AG09319 (cell line): ENCODE results near the gene RIPPLY3.

Source experiments
- DNase-seq: peaks from one replicate; pipeline ENCODE4 v3.0.0-alpha.2; 2010; ENCODE audit warnings: low read depth; ENCODE audit errors: extremely low read depth
- CTCF ChIP-seq: IDR thresholded peaks from 2 replicates; pipeline ENCODE4 v1.5.1; 2011; ENCODE audit warnings: low read depth, mild to moderate bottlenecking, inconsistent platforms, low read length, moderate library complexity

Gene RIPPLY3

GRCh38 chr21:36974851-36975192, 31.7 kb upstream of the RIPPLY3 start:
- no peak for DNase-seq
- TF ChIP-seq CTCF: no peak

- DNase-seq: no peak
- TF ChIP-seq CTCF: no peak
Measured at GRCh38 chr21:36976228-36976861, 30.2 kb upstream of the RIPPLY3 start.

- DNase-seq: peak; percentile 46
- peak; percentile 78 for TF ChIP-seq CTCF
Measured at GRCh38 chr21:36976882-36977651, 29.4 kb upstream of the RIPPLY3 start.

DNA sequence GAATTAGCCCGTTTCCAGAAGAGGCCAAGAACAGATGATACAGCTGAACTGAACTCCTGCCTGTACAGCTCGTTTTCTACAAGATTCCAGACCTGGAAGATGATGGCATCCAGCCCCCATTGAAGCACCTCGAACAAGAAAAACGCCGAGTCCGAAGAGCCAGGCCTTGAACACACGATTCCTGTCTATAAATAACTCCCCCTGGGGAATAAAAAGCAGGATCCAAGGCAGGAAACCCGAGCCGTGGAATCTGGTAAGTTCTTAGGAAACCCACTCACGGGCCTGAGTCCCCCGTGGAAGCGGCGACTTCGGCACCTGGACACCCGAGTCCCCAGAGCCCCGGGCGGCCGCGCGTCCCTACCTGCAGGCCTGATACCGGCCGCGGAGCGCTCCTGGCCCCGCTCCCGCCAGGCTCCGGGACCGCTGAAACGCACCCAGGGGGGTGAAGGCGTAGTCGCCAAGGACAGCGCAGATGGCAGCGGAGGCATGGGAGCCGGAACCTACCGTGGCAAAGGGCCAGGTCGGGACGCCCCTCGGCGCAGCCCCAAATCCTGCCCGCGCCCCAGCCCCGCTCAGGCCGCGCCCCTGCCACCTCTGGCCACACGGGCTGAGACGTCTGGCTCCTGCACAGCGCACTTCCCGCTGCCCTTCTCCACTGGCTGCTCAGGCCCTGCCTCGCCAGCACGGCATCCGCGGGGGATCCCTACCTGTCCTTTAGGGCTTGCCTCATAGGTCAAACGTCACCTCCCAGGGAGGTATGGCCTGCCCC, 26.0 kb upstream of the RIPPLY3 start:
- no peak for DNase-seq
- TF ChIP-seq CTCF: no peak

- TF ChIP-seq CTCF: no peak
- DNase-seq: no peak
Measured at GRCh38 chr21:36981049-36981391, 25.5 kb upstream of the RIPPLY3 start.

DNA sequence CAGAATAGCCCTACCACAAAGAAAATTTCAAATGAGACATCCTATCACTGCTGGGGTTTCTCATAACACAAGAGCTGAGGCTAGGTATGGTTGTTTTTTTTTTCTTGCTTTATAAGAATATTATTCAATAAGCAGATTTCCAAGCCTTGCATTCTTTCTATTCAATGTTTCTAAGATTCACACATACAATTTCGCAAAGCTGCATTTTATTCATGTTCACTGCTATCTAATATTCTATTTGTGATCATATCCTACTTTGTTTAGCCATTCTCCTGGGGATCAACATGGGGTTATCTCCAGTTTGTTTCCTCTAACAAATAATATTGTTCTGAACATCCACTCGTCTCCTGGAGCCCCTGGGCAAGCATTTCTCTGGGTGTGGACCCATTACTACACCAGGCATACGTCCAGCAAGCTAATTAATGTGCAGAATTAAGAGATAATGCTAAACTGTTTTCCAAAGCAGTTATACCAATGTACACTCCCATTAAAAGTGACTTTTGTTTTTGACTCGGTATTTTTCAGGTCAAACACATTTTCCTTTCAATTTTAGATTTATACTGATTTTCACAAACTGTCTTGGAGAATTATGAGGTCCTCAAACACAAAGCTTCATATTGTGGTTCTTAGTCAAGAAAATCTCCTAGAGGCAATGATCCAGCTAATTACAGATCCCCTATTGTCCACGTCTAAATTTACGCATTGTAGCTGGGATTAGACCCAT, 24.4 kb upstream of the RIPPLY3 start:
- no peak for TF ChIP-seq CTCF
- DNase-seq: no peak
